ENCODE data around the gene CCDC150. TPM values are rescaled to one million over a fixed set of nuclear protein-coding genes. Genes with fewer than 3 reads are reported as not detected.

CCDC150 gene
- polyA plus RNA-seq, 10 donors = 3.8 to 7.3 (median 4.9) TPM

DNA sequence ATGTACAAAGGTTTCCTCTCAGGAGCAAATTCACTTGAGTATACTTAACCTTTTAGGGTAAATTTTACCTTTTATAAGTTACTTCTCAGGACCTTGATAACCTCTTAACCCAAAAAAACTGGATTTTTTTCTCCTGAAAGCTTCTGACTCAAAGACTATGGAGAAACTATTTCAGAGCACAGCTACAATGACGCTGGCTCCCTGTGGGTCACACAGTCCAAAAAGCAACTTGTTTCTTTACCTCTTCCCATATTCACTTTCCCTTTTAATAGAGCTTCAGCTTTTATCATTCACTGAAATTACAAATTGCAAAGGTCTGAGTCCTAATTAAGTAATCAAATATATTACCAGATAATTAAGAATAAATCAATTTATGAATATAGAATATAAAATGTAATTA is 127.6 kb downstream of the CCDC150 start:
- DNase-seq = no peak

Other genes with a start within 250 kb of the CCDC150 start
- 10 to 100 TPM in 4 of 10 donors, 1 to 10 TPM in 6; 7.9 to 12.0 (median 9.6) TPM for gene HECW2, start 46.2 kb upstream of the CCDC150 start, polyA plus RNA-seq (ENCODE audit: insufficient read length in 10 of 10)
- gene GTF3C3, start 160.0 kb downstream of the CCDC150 start, polyA plus RNA-seq (ENCODE audit: insufficient read length in 10 of 10) = 10 to 100 TPM; 30.0 to 51.0 (median 40.7) TPM
- under 1 TPM in 7 of 10 donors, not detected in 3; 0.10 to 0.47 (median 0.18) TPM for gene C2orf66, start 169.6 kb downstream of the CCDC150 start, polyA plus RNA-seq (ENCODE audit: insufficient read length in 10 of 10)

Measured in muscle of back (tissue), 11 donors.